T-cell (primary cell): ENCODE data around the gene REL. TPM values are rescaled to one million over a fixed set of nuclear protein-coding genes. Genes with fewer than 3 reads are reported as not detected.

Experiments
- ATAC-seq, 4 experiments: fragments of 200-7000 bp in 3 of 4; fragments of 150-1000 bp in 1 of 4; cut with Tn5 transposase; replicated peaks in 1 of 4; 1 replicate in 3 of 4; 2 replicates in 1 of 4; pipeline ENCODE4 v1.10.0; 2021; ENCODE audit warnings: moderate library complexity in 3 of 4, mild to moderate bottlenecking in 2 of 4, moderate number of reproducible peaks in 1 of 4
- CTCF ChIA-PET, 2 donors: fragments of 300-600 bp; sonication (Branson Sonifier 250); formaldehyde crosslinking; loops; one replicate each; lab custom pipeline; 2022; ENCODE audit warnings: antibody characterized with exemption in 2 of 2; lab: Charles Lee
- POLR2A ChIA-PET, 2 donors: fragments of 300-600 bp; sonication (Branson Sonifier 250); formaldehyde crosslinking; loops; one replicate each; lab custom pipeline; 2022; ENCODE audit warnings: antibody characterized with exemption in 2 of 2; lab: Charles Lee
- DNase-seq, 35 experiments: peaks; one replicate each; pipeline versions ENCODE4 v3.0.0 to v3.0.0-alpha.2; 2013 to 2023
- H3K27ac ChIP-seq: one replicate; pipeline ENCODE4 v1.5.1; 2013; ENCODE audit warnings: low read length
- H3K27me3 ChIP-seq, 2 experiments: replicated peaks in 1 of 2; 1 replicate in 1 of 2; 2 replicates in 1 of 2; pipeline versions ENCODE4 v1.6.1 to v1.7.0; 2013; ENCODE audit warnings: low read length in 1 of 2, mixed read lengths in 1 of 2; ENCODE audit not compliant: control insufficient read depth in 2 of 2, insufficient read depth in 2 of 2; ENCODE audit errors: extremely low read depth in 1 of 2
- H3K36me3 ChIP-seq, 2 donors: 1 replicate in 1 of 2; 2 replicates in 1 of 2; pipeline versions ENCODE4 v1.6.1 to v1.7.0; 2013; ENCODE audit warnings: low read length in 1 of 2; ENCODE audit not compliant: control insufficient read depth in 2 of 2, insufficient read depth in 1 of 2; ENCODE audit errors: extremely low read depth in 1 of 2
- H3K4me1 ChIP-seq, 2 experiments: 1 replicate in 1 of 2; 2 replicates in 1 of 2; pipeline versions ENCODE4 v1.6.1 to v1.7.0; 2013; ENCODE audit warnings: low read length in 2 of 2, mixed read lengths in 1 of 2; ENCODE audit not compliant: insufficient read depth in 2 of 2, control insufficient read depth in 1 of 2; ENCODE audit errors: extremely low read depth in 1 of 2
- H3K4me3 ChIP-seq, 2 donors: 1 replicate in 1 of 2; 2 replicates in 1 of 2; pipeline versions ENCODE4 v1.5.1 to v1.7.0; 2013; ENCODE audit warnings: mild to moderate bottlenecking in 2 of 2, low read length in 1 of 2, moderate library complexity in 1 of 2; ENCODE audit not compliant: control insufficient read depth in 1 of 2; ENCODE audit errors: extremely low read depth in 1 of 2
- H3K9me3 ChIP-seq: 2 replicates; pipeline ENCODE4 v1.7.0; 2013
- H3K27ac Mint-ChIP-seq, 2 donors: one replicate each; pipeline ENCODE4 v1.8.0; 2020 to 2021; ENCODE audit warnings: mild to moderate bottlenecking in 2 of 2, mixed read lengths in 2 of 2
- H3K27me3 Mint-ChIP-seq, 2 donors: one replicate each; pipeline ENCODE4 v1.8.0; 2021 to 2022; ENCODE audit warnings: mixed read lengths in 2 of 2
- H3K36me3 Mint-ChIP-seq: one replicate; pipeline ENCODE4 v1.8.0; 2021; ENCODE audit warnings: mixed read lengths
- H3K4me1 Mint-ChIP-seq, 3 donors: one replicate each; pipeline ENCODE4 v1.8.0; 2020 to 2022; ENCODE audit warnings: mixed read lengths in 3 of 3, mild to moderate bottlenecking in 1 of 3
- H3K4me3 Mint-ChIP-seq, 3 donors: one replicate each; pipeline ENCODE4 v1.8.0; 2020 to 2022; ENCODE audit warnings: mild to moderate bottlenecking in 3 of 3, mixed read lengths in 3 of 3, moderate library complexity in 3 of 3
- H3K9me3 Mint-ChIP-seq, 3 donors: one replicate each; pipeline ENCODE4 v1.8.0; 2020 to 2022; ENCODE audit warnings: mixed read lengths in 3 of 3
- WGBS: methylation state at CpG from one replicate; pipeline ENCODE4 v1.1.5; 2013; ENCODE audit warnings: missing lambda C conversion rate; ENCODE audit not compliant: insufficient coverage; 5-methylcytosine and 5-hydroxymethylcytosine counted together
- total RNA-seq, 35 experiments: library from RNA in 6 of 35; stranded (reverse) in 6 of 35; fragments of 120-200 nt in 1 of 35; gene quantifications; one replicate each; pipeline versions ENCODE4 v1.2.1 to v1.2.4 and lab custom pipeline; 2013 to 2026

The REL gene
- total RNA-seq, 5 donors from 2014 or later (not counting 1 experiment from before 2014, with no cell fraction given) = 19.9 to 69.9 (median 25.1) TPM

- Mint-ChIP-seq H3K4me1 (peaks cover 0 to 21% (median 10%) of the 10 kb centered on the region in 3 donors), H3K4me3 (no peak overlapping the region), H3K36me3 (peaks cover 43% of the 10 kb centered on the region), H3K27me3 (no peaks in the 10 kb centered on the region), H3K9me3 (no peaks in the 10 kb centered on the region), H3K27ac (peak overlapping the region in 1 of 2 donors; percentile 36)
- no peak overlapping the region for H3K4me3 ChIP-seq
- no peak overlapping the region for H3K27ac ChIP-seq
- H3K4me1 ChIP-seq = peaks cover 0 to 7% of the 10 kb centered on the region in 2 experiments
- H3K36me3 ChIP-seq = no peaks in the 10 kb centered on the region
- WGBS = 80% methylated on average over 1 of the region's 8 CpGs
- POLR2A ChIA-PET = no interaction called here
- no peak for ATAC-seq
- no peaks in the 10 kb centered on the region for H3K27me3 ChIP-seq
- no peaks in the 10 kb centered on the region for H3K9me3 ChIP-seq
- no peak for DNase-seq
- CTCF ChIA-PET = interaction anchor here in 1 of 2 donors (0.7 kb wide), 1 partner anchor 44 kb away, joined by 5 read pairs; no protein-coding TSS in a partner anchor
These were observed 66.8 kb downstream of the REL start for GRCh38 chr2:60948161-60948560.

DNA sequence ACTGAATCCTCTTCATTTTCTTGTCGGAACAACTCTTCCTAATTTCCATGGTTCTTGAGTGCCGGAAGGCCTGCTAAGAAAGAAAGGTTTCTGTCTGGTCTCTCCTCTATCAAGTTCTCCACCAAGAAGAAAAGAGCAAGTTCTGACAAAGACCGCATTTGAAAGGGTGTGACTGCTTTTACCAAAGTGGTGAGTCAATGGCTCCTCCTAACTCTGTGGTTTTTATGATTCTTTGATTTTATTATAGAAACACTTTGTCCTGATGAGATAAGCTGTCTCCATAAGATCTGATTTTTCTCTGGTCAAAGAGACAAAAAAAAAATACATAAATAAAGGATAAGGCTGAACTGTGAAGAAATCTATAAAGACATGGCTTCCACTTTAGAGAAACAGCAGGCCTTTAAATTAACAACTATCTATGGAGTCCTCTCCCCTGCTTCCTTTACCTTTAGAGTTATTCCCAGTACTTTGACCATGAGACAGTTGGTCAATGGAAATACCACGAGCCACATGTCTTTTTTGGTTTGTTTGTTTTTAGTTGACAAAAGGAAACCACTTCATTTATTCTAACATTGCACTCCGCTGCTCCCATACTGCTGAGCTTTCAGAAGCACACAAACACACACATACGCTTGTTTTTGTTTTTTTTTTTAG, 67.7 kb downstream of the REL start:
- H3K4me1 ChIP-seq = peaks cover 0 to 7% of the 10 kb centered on the region in 2 experiments
- peak in 3 of 4 experiments; percentile 38 to 80 (median 58) for ATAC-seq
- H3K9me3 ChIP-seq = no peaks in the 10 kb centered on the region
- Mint-ChIP-seq H3K27ac (peak overlapping the region; percentile 22 to 39), H3K4me1 (peaks cover 0 to 26% (median 10%) of the 10 kb centered on the region in 3 donors), H3K36me3 (peaks cover 51% of the 10 kb centered on the region), H3K4me3 (no peak overlapping the region), H3K27me3 (no peaks in the 10 kb centered on the region), H3K9me3 (no peaks in the 10 kb centered on the region)
- no peak overlapping the region for H3K27ac ChIP-seq
- WGBS = 83% methylated on average over 1 of the region's 6 CpGs
- H3K27me3 ChIP-seq = no peaks in the 10 kb centered on the region
- DNase-seq = peak in 1 of 35 experiments; percentile 43
- ChIA-PET CTCF (no interaction called here), POLR2A (no interaction called here)
- no peak overlapping the region for H3K4me3 ChIP-seq
- H3K36me3 ChIP-seq = no peaks in the 10 kb centered on the region

DNA sequence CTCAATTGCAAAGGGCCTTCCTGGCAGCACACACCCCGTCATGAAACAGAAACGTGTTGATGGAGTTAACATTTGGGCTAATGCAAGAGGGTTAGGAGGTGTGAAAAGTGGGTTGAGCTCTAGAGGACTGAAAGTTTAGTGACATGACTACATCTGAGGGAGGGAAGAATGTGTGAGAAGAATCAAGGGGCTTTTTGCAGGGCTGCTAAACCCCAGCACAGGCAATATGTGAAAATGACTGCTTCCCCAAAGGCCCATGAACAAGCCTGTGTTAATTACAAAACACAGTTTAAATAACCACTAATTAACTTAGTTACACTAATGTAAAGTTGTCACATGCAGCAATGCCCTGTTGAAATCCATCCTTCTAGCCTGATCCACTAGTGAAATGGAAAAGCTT, 72.8 kb downstream of the REL start:
- DNase-seq (peak in 18 of 35 experiments; percentile 0 to 64 (median 16)), ATAC-seq (peak in 2 of 4 experiments; percentile 50 to 65)
- H3K4me3 ChIP-seq = no peak overlapping the region
- ChIA-PET POLR2A (no interaction called here), CTCF (interaction anchor here in 1 of 2 donors (1.8 kb wide), 1 partner anchor 11 kb away, joined by 6 read pairs; no protein-coding TSS in a partner anchor)
- H3K27ac Mint-ChIP-seq = no peak overlapping the region
- no peak overlapping the region for H3K4me3 Mint-ChIP-seq
- peaks cover 37% of the 10 kb centered on the region for H3K36me3 Mint-ChIP-seq
- peak overlapping the region; percentile 27 for H3K27ac ChIP-seq
- 50% methylated on average over 2 of the region's 2 CpGs for WGBS
- no peaks in the 10 kb centered on the region for H3K27me3 Mint-ChIP-seq
- no peaks in the 10 kb centered on the region for H3K9me3 ChIP-seq
- no peaks in the 10 kb centered on the region for H3K4me1 ChIP-seq
- no peaks in the 10 kb centered on the region for H3K9me3 Mint-ChIP-seq
- peaks cover 0 to 13% (median 3%) of the 10 kb centered on the region in 3 donors for H3K4me1 Mint-ChIP-seq
- H3K36me3 ChIP-seq = no peaks in the 10 kb centered on the region
- H3K27me3 ChIP-seq = no peaks in the 10 kb centered on the region

- DNase-seq = no peak
- ATAC-seq = no peak
- POLR2A ChIA-PET = interaction anchor here in 1 of 2 donors (0.7 kb wide), 1 partner anchor 52 kb away, joined by 9 read pairs; no protein-coding TSS in a partner anchor
These were observed 75.8 kb downstream of the REL start for GRCh38 chr2:60957224-60957623.

DNA sequence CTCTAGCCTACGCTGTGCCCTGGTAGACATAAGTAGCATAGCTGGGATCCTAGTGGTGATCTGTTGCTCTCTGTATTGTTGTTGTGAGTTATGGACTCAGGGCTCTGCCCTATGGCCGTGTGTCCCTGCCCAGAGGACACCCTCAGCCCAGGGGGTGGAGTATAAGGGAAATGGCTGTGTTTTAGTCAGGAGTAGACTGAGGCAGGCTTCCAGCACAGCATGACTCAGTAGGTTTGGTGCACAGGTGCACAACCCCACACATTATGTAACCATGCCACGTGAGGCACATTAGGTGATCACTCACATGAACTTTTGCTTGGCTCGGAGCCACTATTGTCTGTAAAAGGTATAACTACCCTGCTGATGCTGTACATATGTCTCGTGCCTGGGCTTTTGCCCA, 76.3 kb downstream of the REL start:
- no peak for ATAC-seq

More at GRCh38 chr2:60957224-60957623, 75.8 kb downstream of the REL start:
- Histone ChIP-seq H3K27ac (no peak overlapping the region), H3K9me3 (no peaks in the 10 kb centered on the region), H3K36me3 (peaks cover 0 to 3% of the 10 kb centered on the region in 2 donors), H3K4me1 (no peaks in the 10 kb centered on the region), H3K4me3 (no peak overlapping the region), H3K27me3 (no peaks in the 10 kb centered on the region)
- Mint-ChIP-seq H3K27ac (no peak overlapping the region), H3K4me3 (no peak overlapping the region), H3K4me1 (peaks cover 0 to 5% (median 0%) of the 10 kb centered on the region in 3 donors), H3K27me3 (no peaks in the 10 kb centered on the region), H3K36me3 (peaks cover 31% of the 10 kb centered on the region), H3K9me3 (no peaks in the 10 kb centered on the region)
- WGBS = 97% methylated on average over 6 of the region's 8 CpGs
- CTCF ChIA-PET = no interaction called here

GRCh38 chr2:60958361-60958760, 77.0 kb downstream of the REL start:
- H3K4me1 Mint-ChIP-seq = peaks cover 0 to 10% (median 3%) of the 10 kb centered on the region in 3 donors
- CTCF ChIA-PET = no interaction called here
- WGBS = no CpG with 5 or more reads among the region's 3 CpGs

More for the DNA sequence above, 76.3 kb downstream of the REL start:
- Mint-ChIP-seq H3K36me3 (peaks cover 32% of the 10 kb centered on the region), H3K9me3 (no peaks in the 10 kb centered on the region), H3K4me1 (peaks cover 0 to 5% (median 0%) of the 10 kb centered on the region in 3 donors), H3K27me3 (no peaks in the 10 kb centered on the region), H3K4me3 (no peak overlapping the region), H3K27ac (no peak overlapping the region)
- ChIA-PET CTCF (no interaction called here), POLR2A (no interaction called here)
- DNase-seq = no peak
- Histone ChIP-seq H3K36me3 (peaks cover 0 to 3% of the 10 kb centered on the region in 2 donors), H3K4me3 (no peak overlapping the region), H3K4me1 (no peaks in the 10 kb centered on the region), H3K9me3 (no peaks in the 10 kb centered on the region), H3K27me3 (no peaks in the 10 kb centered on the region), H3K27ac (no peak overlapping the region)
- 83% methylated on average over 3 of the region's 5 CpGs for WGBS

More at GRCh38 chr2:60958361-60958760, 77.0 kb downstream of the REL start:
- H3K36me3 Mint-ChIP-seq = peaks cover 30% of the 10 kb centered on the region
- H3K27me3 Mint-ChIP-seq = no peaks in the 10 kb centered on the region
- H3K4me3 Mint-ChIP-seq = no peak overlapping the region
- H3K27me3 ChIP-seq = no peaks in the 10 kb centered on the region
- DNase-seq = no peak
- no peaks in the 10 kb centered on the region for H3K9me3 ChIP-seq
- H3K27ac Mint-ChIP-seq = no peak overlapping the region
- H3K4me3 ChIP-seq = no peak overlapping the region
- no peaks in the 10 kb centered on the region for H3K4me1 ChIP-seq
- POLR2A ChIA-PET = no interaction called here
- peaks cover 0 to 3% of the 10 kb centered on the region in 2 donors for H3K36me3 ChIP-seq
- H3K27ac ChIP-seq = no peak overlapping the region
- no peaks in the 10 kb centered on the region for H3K9me3 Mint-ChIP-seq
- no peak for ATAC-seq
